BLaER1 (cell line): ENCODE measurements around the gene CACNG1.
A peak's percentile ranks its signal among the peaks of the same experiment; 100 is the strongest.
"Not testable (repeated sequence)": the region's sequence is repeated elsewhere in the genome, so short reads cannot be mapped to it uniquely, and the experiment has no call there.

Experiments
- H3K27ac ChIP-seq: shearing (Covaris generic); formaldehyde crosslinking; 2 replicates; pipeline ENCODE4 v1.8.1; 2022
- H3K27me3 ChIP-seq: shearing (Covaris generic); formaldehyde crosslinking; 2 replicates; pipeline ENCODE4 v1.8.1; 2022
- H3K36me3 ChIP-seq: shearing (Covaris generic); formaldehyde crosslinking; 2 replicates; pipeline ENCODE4 v1.8.1; 2022
- H3K4me1 ChIP-seq: shearing (Covaris generic); formaldehyde crosslinking; 2 replicates; pipeline ENCODE4 v1.8.1; 2022
- H3K4me2 ChIP-seq: shearing (Covaris generic); formaldehyde crosslinking; 2 replicates; pipeline ENCODE4 v1.8.1; 2022
- H3K4me3 ChIP-seq: shearing (Covaris generic); formaldehyde crosslinking; 2 replicates; pipeline ENCODE4 v1.8.1; 2022
- H3K9ac ChIP-seq: shearing (Covaris generic); formaldehyde crosslinking; 2 replicates; pipeline ENCODE4 v1.8.1; 2022
- H3K9me3 ChIP-seq: shearing (Covaris generic); formaldehyde crosslinking; 2 replicates; pipeline ENCODE4 v1.8.1; 2022
- H4K20me1 ChIP-seq: shearing (Covaris generic); formaldehyde crosslinking; 2 replicates; pipeline ENCODE4 v1.8.1; 2022
- Cebpa-rat ChIP-seq: shearing (Covaris generic); IDR thresholded peaks from 2 replicates; pipeline ENCODE4 v1.8.1; 2022

Gene CACNG1

GRCh38 chr17:67038861-67039365, 5.4 kb upstream of the CACNG1 start:
- Histone ChIP-seq H3K4me3 (no peak overlapping the region), H3K27me3 (no peaks in the 10 kb centered on the region)

GRCh38 chr17:67040652-67041051, 3.7 kb upstream of the CACNG1 start:
- Histone ChIP-seq H3K27ac (no peak overlapping the region), H3K4me2 (peak overlapping the region; percentile 54), H3K4me1 (peaks cover 18% of the 10 kb centered on the region), H3K4me3 (no peak overlapping the region), H3K9ac (no peak overlapping the region), H3K9me3 (no peaks in the 10 kb centered on the region), H3K27me3 (no peaks in the 10 kb centered on the region), H3K36me3 (no peaks in the 10 kb centered on the region), H4K20me1 (no peaks in the 10 kb centered on the region)
- TF ChIP-seq Cebpa-rat = no peak

More at GRCh38 chr17:67038861-67039365, 5.4 kb upstream of the CACNG1 start:
- Histone ChIP-seq H3K36me3 (no peaks in the 10 kb centered on the region), H3K4me2 (no peak overlapping the region), H4K20me1 (no peaks in the 10 kb centered on the region), H3K27ac (no peak overlapping the region), H3K9me3 (no peaks in the 10 kb centered on the region), H3K9ac (no peak overlapping the region), H3K4me1 (peaks cover 18% of the 10 kb centered on the region)
- TF ChIP-seq Cebpa-rat = no peak

- H3K9me3 ChIP-seq, H3K4me3 ChIP-seq, H4K20me1 ChIP-seq, H3K27me3 ChIP-seq, H3K9ac ChIP-seq, H3K36me3 ChIP-seq, H3K27ac ChIP-seq, H3K4me2 ChIP-seq: not testable (repeated sequence)
- peaks cover 18% of the 10 kb centered on the region for H3K4me1 ChIP-seq
Measured at GRCh38 chr17:67041119-67041518, 3.2 kb upstream of the CACNG1 start.

- H3K27me3 ChIP-seq = no peaks in the 10 kb centered on the region
- H3K36me3 ChIP-seq = no peaks in the 10 kb centered on the region
- H3K9me3 ChIP-seq = no peaks in the 10 kb centered on the region
- no peak for TF ChIP-seq Cebpa-rat
- no peak overlapping the region for H3K4me2 ChIP-seq
- H3K4me1 ChIP-seq = peaks cover 18% of the 10 kb centered on the region
- H4K20me1 ChIP-seq = no peaks in the 10 kb centered on the region
- no peak overlapping the region for H3K9ac ChIP-seq
- H3K4me3 ChIP-seq = no peak overlapping the region
- H3K27ac ChIP-seq = no peak overlapping the region
Measured at GRCh38 chr17:67041531-67041930, 2.8 kb upstream of the CACNG1 start.

GRCh38 chr17:67041941-67042899, 2.1 kb upstream of the CACNG1 start:
- no peaks in the 10 kb centered on the region for H3K36me3 ChIP-seq
- no peak overlapping the region for H3K4me3 ChIP-seq

GRCh38 chr17:67043283-67043682, 1.1 kb upstream of the CACNG1 start:
- no peak overlapping the region for H3K4me2 ChIP-seq
- no peak overlapping the region for H3K27ac ChIP-seq
- peaks cover 18% of the 10 kb centered on the region for H3K4me1 ChIP-seq
- no peak overlapping the region for H3K9ac ChIP-seq
- no peaks in the 10 kb centered on the region for H3K36me3 ChIP-seq
- TF ChIP-seq Cebpa-rat = no peak
- H3K4me3 ChIP-seq = no peak overlapping the region
- H3K9me3 ChIP-seq = peaks cover 12% of the 10 kb centered on the region
- no peaks in the 10 kb centered on the region for H4K20me1 ChIP-seq
- H3K27me3 ChIP-seq = no peaks in the 10 kb centered on the region

More at GRCh38 chr17:67041941-67042899, 2.1 kb upstream of the CACNG1 start:
- Histone ChIP-seq H3K4me1 (peaks cover 18% of the 10 kb centered on the region), H3K4me2 (peak overlapping the region; percentile 17), H3K27me3 (no peaks in the 10 kb centered on the region), H3K9me3 (peaks cover 2% of the 10 kb centered on the region), H4K20me1 (no peaks in the 10 kb centered on the region), H3K9ac (no peak overlapping the region), H3K27ac (peak overlapping the region; percentile 33; the same call in 1 of the 2 replicates)
- no peak for TF ChIP-seq Cebpa-rat

GRCh38 chr17:67044940-67045339, 586 bp downstream of the CACNG1 start:
- no peaks in the 10 kb centered on the region for H4K20me1 ChIP-seq
- H3K36me3 ChIP-seq = no peaks in the 10 kb centered on the region
- H3K27ac ChIP-seq = no peak overlapping the region
- H3K4me1 ChIP-seq = peaks cover 18% of the 10 kb centered on the region
- no peak overlapping the region for H3K4me3 ChIP-seq
- peaks cover 29% of the 10 kb centered on the region for H3K9me3 ChIP-seq
- no peak for TF ChIP-seq Cebpa-rat
- H3K9ac ChIP-seq = no peak overlapping the region
- no peaks in the 10 kb centered on the region for H3K27me3 ChIP-seq
- H3K4me2 ChIP-seq = no peak overlapping the region

GRCh38 chr17:67046398-67046797, 2.0 kb downstream of the CACNG1 start:
- H3K9me3 ChIP-seq = peaks cover 31% of the 10 kb centered on the region
- no peak overlapping the region for H3K4me2 ChIP-seq
- no peaks in the 10 kb centered on the region for H3K36me3 ChIP-seq
- peaks cover 11% of the 10 kb centered on the region for H3K4me1 ChIP-seq
- no peak overlapping the region for H3K27ac ChIP-seq
- no peaks in the 10 kb centered on the region for H3K27me3 ChIP-seq
- H3K9ac ChIP-seq = no peak overlapping the region
- no peak overlapping the region for H3K4me3 ChIP-seq
- TF ChIP-seq Cebpa-rat = no peak
- H4K20me1 ChIP-seq = no peaks in the 10 kb centered on the region

GRCh38 chr17:67047382-67047781, 3.0 kb downstream of the CACNG1 start:
- TF ChIP-seq Cebpa-rat = no peak
- no peaks in the 10 kb centered on the region for H4K20me1 ChIP-seq
- no peak overlapping the region for H3K4me3 ChIP-seq
- H3K36me3 ChIP-seq = no peaks in the 10 kb centered on the region
- H3K4me1 ChIP-seq = peaks cover 11% of the 10 kb centered on the region
- H3K9ac ChIP-seq = no peak overlapping the region
- no peak overlapping the region for H3K27ac ChIP-seq
- no peaks in the 10 kb centered on the region for H3K27me3 ChIP-seq
- H3K9me3 ChIP-seq = peaks cover 31% of the 10 kb centered on the region
- H3K4me2 ChIP-seq = no peak overlapping the region

- H3K27me3 ChIP-seq = no peaks in the 10 kb centered on the region
- H3K27ac ChIP-seq = no peak overlapping the region
- H3K9me3 ChIP-seq = peaks cover 31% of the 10 kb centered on the region
- H3K9ac ChIP-seq = no peak overlapping the region
- TF ChIP-seq Cebpa-rat = no peak
- H3K4me1 ChIP-seq = peaks cover 11% of the 10 kb centered on the region; the same call in 1 of the 2 replicates
- H3K4me3 ChIP-seq = no peak overlapping the region
- H3K36me3 ChIP-seq = no peaks in the 10 kb centered on the region
- no peaks in the 10 kb centered on the region for H4K20me1 ChIP-seq
- no peak overlapping the region for H3K4me2 ChIP-seq
Measured at GRCh38 chr17:67049025-67049739, 4.8 kb downstream of the CACNG1 start.
